Measurements from ENCODE around the gene CERS6. TPM values are rescaled to one million over a fixed set of nuclear protein-coding genes. Genes with fewer than 3 reads are reported as not detected.

CERS6 gene
- total RNA-seq, 1 donor from 2014 or later = 10.9 TPM

GRCh38 chr2:168480825-168481585 lies 24.9 kb downstream of the CERS6 start:
- no peaks in the 10 kb centered on the region for H3K27me3 ChIP-seq
- H3K9me3 ChIP-seq = peaks cover 0 to 5% of the 10 kb centered on the region in 2 donors
- DNase-seq (ENCODE audit: low spot score in 2 of 2) = no peak
- no peak overlapping the region for H3K4me3 ChIP-seq
- intact Hi-C loops (cut with DNase I) = no loop called here
- no peak overlapping the region for H3K27ac ChIP-seq
- TF ChIP-seq CTCF (IDR thresholded peaks at IDR 0.05) = no peak
- H3K36me3 ChIP-seq = no peaks in the 10 kb centered on the region
- no peaks in the 10 kb centered on the region for H3K4me1 ChIP-seq

- intact Hi-C loops (cut with DNase I) = no loop called here
- Histone ChIP-seq H3K4me3 (no peak overlapping the region), H3K27ac (no peak overlapping the region), H3K27me3 (no peaks in the 10 kb centered on the region), H3K4me1 (no peaks in the 10 kb centered on the region), H3K36me3 (no peaks in the 10 kb centered on the region), H3K9me3 (peaks cover 0 to 5% of the 10 kb centered on the region in 2 donors)
- no peak for DNase-seq (ENCODE audit: low spot score in 2 of 2)
- no peak for TF ChIP-seq CTCF (IDR thresholded peaks at IDR 0.05)
Measured at GRCh38 chr2:168482269-168482668, 26.2 kb downstream of the CERS6 start.

DNA sequence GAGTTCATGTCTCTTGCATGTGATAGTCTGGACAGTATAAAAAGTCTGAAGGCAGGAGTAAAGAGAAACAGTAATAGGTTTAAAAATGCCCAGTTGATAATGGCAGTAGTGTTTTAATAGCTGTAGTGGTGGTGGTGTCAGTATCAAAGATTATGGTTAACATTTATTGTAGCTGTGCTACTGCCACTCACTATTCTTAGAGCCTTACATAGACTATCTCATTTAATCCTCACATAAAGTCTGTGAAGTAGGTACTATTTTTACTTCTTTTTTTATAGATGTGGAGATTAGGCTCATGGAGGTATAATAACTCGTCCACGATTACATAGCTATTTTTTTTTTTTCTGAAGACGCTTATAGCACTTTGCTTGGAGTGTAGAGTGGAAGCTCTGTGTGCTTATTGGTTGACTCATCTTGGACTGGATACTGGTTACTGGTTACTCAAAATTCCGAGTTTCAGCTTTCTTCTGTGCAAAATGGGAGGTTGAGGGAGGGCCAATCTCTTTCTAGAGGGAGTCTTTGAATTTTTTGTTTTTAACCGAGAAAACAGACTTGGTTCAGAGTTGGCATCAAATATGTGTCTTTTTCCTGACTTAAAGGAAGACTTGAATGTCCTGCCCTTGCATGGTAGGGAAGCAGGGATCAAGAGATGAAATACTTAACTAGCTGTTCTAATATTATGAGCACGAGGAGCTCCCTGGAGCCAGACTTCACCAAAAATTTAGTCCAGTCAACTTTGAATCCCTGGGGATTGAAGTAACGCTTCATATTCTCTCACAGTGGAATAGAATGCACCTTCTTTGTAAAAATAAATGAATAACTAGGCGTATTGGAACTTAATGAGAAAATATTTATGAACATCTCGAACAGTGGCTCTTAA lies 27.1 kb downstream of the CERS6 start:
- H3K4me3 ChIP-seq = no peak overlapping the region
- no peak for DNase-seq (ENCODE audit: low spot score in 2 of 2)
- intact Hi-C loops (cut with DNase I) = no loop called here
- H3K27ac ChIP-seq = no peak overlapping the region
- TF ChIP-seq CTCF (IDR thresholded peaks at IDR 0.05) = no peak
- H3K36me3 ChIP-seq = no peaks in the 10 kb centered on the region
- H3K27me3 ChIP-seq = no peaks in the 10 kb centered on the region
- H3K4me1 ChIP-seq = no peaks in the 10 kb centered on the region
- peaks cover 0 to 5% of the 10 kb centered on the region in 2 donors for H3K9me3 ChIP-seq

DNA sequence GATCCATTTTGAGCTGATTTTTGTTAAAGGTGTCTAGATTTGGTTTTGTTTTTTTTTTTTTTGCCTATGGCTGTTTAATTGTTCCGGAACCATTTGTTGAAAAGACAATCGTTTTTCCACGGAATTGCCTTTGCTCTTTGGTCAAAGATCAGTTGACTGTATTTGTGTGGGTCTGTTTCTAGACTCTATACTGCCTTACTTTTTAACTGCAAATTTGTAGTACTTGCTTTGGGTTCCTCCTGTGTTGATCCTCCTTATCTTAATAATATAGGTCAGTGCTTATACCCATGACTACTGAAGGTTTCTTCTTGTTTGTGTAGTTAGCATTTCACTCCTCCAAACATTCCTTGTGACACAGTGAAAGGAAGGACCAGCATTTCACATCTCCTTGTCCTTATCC lies 30.4 kb downstream of the CERS6 start:
- no peak for TF ChIP-seq CTCF (IDR thresholded peaks at IDR 0.05)
- intact Hi-C loops (cut with DNase I) = no loop called here
- Histone ChIP-seq H3K27me3 (no peaks in the 10 kb centered on the region), H3K4me3 (no peak overlapping the region), H3K27ac (no peak overlapping the region), H3K9me3 (peaks cover 0 to 5% of the 10 kb centered on the region in 2 donors), H3K4me1 (peaks cover 0 to 7% of the 10 kb centered on the region in 2 donors), H3K36me3 (no peaks in the 10 kb centered on the region)
- DNase-seq (ENCODE audit: low spot score in 2 of 2) = no peak

GRCh38 chr2:168490015-168490874 lies 34.2 kb downstream of the CERS6 start:
- H3K4me1 ChIP-seq = peaks cover 0 to 7% of the 10 kb centered on the region in 2 donors
- H3K9me3 ChIP-seq = peaks cover 0 to 5% of the 10 kb centered on the region in 2 donors
- H3K36me3 ChIP-seq = no peaks in the 10 kb centered on the region
- H3K4me3 ChIP-seq = no peak overlapping the region
- no peak for TF ChIP-seq CTCF (IDR thresholded peaks at IDR 0.05)
- intact Hi-C loops (cut with DNase I) = no loop called here
- H3K27me3 ChIP-seq = no peaks in the 10 kb centered on the region
- no peak overlapping the region for H3K27ac ChIP-seq
- DNase-seq (ENCODE audit: low spot score in 2 of 2) = no peak
